ENCODE data around the gene CXCL9. TPM values are rescaled to one million over a fixed set of nuclear protein-coding genes. Genes with fewer than 3 reads are reported as not detected.

The CXCL9 gene
- total and polyA plus RNA-seq, 8 donors, result 0.25 to 4.3 (median 0.81) TPM; not detected in 2

DNA sequence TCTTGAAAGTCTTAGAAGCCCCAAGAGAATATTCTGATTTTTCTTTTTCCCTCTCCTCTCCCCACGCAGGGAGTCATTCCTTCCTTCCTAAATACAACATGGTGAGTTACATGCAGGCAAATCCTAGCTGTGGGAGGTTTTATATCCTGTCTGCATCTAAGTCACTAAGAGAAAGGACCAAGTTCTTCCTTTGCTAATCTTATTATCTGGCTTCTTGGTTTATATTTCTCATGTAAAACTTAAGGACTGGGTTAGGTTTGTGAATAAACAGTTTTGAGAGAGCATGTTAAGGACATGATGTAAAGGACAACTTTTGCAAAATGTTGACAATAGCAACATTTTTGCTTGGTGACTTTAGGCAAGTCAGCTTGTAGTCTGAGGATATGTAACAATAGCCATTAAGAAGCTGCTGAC lies 5.1 kb upstream of the CXCL9 start:
- 23 to 59% (median 50%) methylated on average over 1 of the region's 1 CpG for WGBS, 5 donors
- no peak for TF ChIP-seq POLR2A (IDR thresholded peaks at IDR 0.05)
- TF ChIP-seq EP300 (IDR thresholded peaks at IDR 0.05), result no peak
- no peak for TF ChIP-seq POLR2AphosphoS5 (IDR thresholded peaks at IDR 0.05)
- TF ChIP-seq, protein P1, sequence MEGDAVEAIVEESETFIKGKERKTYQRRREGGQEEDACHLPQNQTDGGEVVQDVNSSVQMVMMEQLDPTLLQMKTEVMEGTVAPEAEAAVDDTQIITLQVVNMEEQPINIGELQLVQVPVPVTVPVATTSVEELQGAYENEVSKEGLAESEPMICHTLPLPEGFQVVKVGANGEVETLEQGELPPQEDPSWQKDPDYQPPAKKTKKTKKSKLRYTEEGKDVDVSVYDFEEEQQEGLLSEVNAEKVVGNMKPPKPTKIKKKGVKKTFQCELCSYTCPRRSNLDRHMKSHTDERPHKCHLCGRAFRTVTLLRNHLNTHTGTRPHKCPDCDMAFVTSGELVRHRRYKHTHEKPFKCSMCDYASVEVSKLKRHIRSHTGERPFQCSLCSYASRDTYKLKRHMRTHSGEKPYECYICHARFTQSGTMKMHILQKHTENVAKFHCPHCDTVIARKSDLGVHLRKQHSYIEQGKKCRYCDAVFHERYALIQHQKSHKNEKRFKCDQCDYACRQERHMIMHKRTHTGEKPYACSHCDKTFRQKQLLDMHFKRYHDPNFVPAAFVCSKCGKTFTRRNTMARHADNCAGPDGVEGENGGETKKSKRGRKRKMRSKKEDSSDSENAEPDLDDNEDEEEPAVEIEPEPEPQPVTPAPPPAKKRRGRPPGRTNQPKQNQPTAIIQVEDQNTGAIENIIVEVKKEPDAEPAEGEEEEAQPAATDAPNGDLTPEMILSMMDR (IDR thresholded peaks at IDR 0.05), result no peak
- no peaks in the 10 kb centered on the region for H3K9me3 ChIP-seq
- no peak overlapping the region for H3K4me3 ChIP-seq
- intact Hi-C loops (cut with DNase I; ENCODE audit: low total_unique reads), result no loop called here
- H3K4me1 ChIP-seq, result peaks cover 0 to 16% (median 8%) of the 10 kb centered on the region in 4 donors
- DNase-seq, result no peak
- peak overlapping the region in 4 of 5 donors; percentile 52 to 72 (median 69) for H3K27ac ChIP-seq
- H3K27me3 ChIP-seq, result no peaks in the 10 kb centered on the region
- H3K36me3 ChIP-seq, result no peaks in the 10 kb centered on the region

DNA sequence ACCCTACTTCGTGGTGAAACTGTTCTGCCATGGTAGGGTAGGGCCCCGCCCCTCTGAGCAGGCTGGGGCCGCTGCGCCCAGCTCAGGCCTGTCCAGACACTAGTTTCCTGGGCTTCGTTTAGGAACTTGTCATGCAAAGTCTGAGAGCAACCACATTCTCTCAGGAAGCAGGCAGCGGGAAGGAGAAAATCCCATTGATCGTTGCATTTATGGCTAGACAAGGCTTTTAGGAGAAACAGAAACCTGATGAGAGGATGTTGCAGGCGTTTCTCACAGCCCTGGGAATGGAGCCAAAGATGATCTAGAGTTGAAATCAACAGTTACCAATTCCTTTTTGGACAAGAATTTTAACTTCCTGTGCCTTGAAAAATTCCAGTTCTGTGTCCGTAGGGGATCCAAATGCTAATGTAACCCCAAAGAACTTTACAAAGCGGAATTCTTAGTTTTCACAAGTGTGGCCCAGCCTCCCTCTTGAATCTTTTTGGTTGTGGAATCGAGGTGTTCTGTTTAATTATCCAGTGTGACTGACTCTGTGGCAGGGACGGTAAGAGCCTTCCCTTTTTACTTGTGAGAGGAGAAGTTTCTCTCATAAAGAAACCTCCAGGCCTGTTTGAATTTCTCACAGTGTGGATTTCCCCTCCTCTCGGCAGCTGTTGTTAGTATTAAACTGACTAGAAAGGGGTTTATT lies 4.5 kb upstream of the CXCL9 start:
- DNase-seq, result peak in 1 of 2 donors; percentile 85
- H3K4me3 ChIP-seq, result peak overlapping the region in 2 of 4 donors; percentile 2 to 11
- H3K36me3 ChIP-seq, result no peaks in the 10 kb centered on the region
- 46 to 65% (median 53%) methylated on average over 13 of the region's 13 CpGs for WGBS, 5 donors
- peak overlapping the region; percentile 25 to 72 (median 66) for H3K27ac ChIP-seq
- no peaks in the 10 kb centered on the region for H3K9me3 ChIP-seq
- peaks cover 0 to 16% (median 8%) of the 10 kb centered on the region in 4 donors for H3K4me1 ChIP-seq
- TF ChIP-seq EP300 (IDR thresholded peaks at IDR 0.05) (no peak), POLR2A (IDR thresholded peaks at IDR 0.05) (no peak), POLR2AphosphoS5 (IDR thresholded peaks at IDR 0.05) (no peak)
- TF ChIP-seq, protein P1 (IDR thresholded peaks at IDR 0.05), result no peak
- intact Hi-C loops (cut with DNase I; ENCODE audit: low total_unique reads), result no loop called here
- no peaks in the 10 kb centered on the region for H3K27me3 ChIP-seq

DNA sequence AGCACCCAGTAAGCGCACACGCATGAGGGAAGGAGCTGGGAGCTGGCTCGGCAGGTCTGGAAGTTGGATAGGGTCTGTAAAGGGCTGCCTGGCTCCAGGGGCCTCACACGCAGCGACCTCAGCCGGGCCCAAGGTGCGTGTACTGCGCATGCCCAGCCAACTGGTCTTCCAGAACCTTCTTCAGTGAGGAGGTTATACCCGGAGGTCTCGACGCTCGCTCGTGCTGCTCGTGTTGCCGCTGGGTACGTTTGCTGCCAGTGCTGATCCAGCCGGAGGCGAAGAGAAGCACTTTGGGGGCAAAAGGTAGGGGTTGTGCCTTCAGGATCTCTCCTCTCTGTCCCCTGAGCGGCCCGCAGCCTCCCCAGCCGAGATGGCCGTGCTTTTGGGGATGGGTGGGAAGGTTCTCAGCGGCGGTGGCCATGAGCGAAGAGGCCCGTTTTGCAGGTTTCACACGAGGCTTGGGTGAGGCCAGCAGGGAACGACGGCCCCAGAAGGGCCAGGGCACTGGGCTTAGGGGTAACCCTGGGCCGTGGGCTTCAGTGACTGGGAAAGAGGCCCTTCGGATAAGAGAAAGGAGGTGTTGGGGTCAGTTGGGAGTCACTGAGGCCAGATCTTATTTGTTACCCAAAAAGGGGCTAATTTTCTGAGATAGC lies 3.8 kb upstream of the CXCL9 start:
- no peak for DNase-seq
- TF ChIP-seq POLR2A (IDR thresholded peaks at IDR 0.05), result no peak
- TF ChIP-seq POLR2AphosphoS5 (IDR thresholded peaks at IDR 0.05), result no peak
- TF ChIP-seq, protein P1 (IDR thresholded peaks at IDR 0.05), result no peak
- TF ChIP-seq EP300 (IDR thresholded peaks at IDR 0.05), result no peak
- Histone ChIP-seq H3K4me1 (peaks cover 0 to 16% (median 8%) of the 10 kb centered on the region in 4 donors), H3K27me3 (no peaks in the 10 kb centered on the region), H3K36me3 (no peaks in the 10 kb centered on the region), H3K27ac (peak overlapping the region; percentile 25 to 72 (median 66)), H3K4me3 (peak overlapping the region in 1 of 4 donors; percentile 11), H3K9me3 (no peaks in the 10 kb centered on the region)
- intact Hi-C loops (cut with DNase I; ENCODE audit: low total_unique reads), result no loop called here
- 94 to 97% (median 96%) methylated on average over 25 to 31 of the region's 31 CpGs for WGBS, 5 donors

DNA sequence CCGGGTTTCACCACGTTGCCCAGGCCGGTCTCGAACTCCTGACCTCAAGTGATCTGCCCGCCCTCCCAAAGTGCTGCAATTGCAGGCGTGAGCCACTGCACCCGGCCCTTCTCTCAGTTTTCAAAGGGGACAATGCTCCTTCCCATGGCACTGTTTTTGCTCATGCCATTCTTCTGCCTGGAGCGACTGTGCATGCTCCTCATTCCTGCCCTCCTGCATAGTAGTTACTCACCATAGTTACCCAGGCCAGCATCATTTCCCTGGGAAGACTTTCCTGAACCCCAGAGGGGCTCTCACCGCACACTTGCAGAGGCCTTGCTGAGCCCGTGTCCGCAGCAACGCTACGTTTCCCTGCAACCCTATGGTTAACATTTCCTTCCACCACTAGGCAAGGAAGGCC lies 3.3 kb upstream of the CXCL9 start:
- Histone ChIP-seq H3K4me3 (no peak overlapping the region), H3K27me3 (no peaks in the 10 kb centered on the region), H3K4me1 (peaks cover 0 to 16% (median 8%) of the 10 kb centered on the region in 4 donors), H3K9me3 (no peaks in the 10 kb centered on the region), H3K36me3 (no peaks in the 10 kb centered on the region), H3K27ac (no peak overlapping the region)
- DNase-seq, result no peak
- intact Hi-C loops (cut with DNase I; ENCODE audit: low total_unique reads), result no loop called here
- WGBS, 5 donors, result 95 to 96% (median 95%) methylated on average over 13 of the region's 13 CpGs
- TF ChIP-seq POLR2AphosphoS5 (IDR thresholded peaks at IDR 0.05), result no peak
- TF ChIP-seq EP300 (IDR thresholded peaks at IDR 0.05), result no peak
- no peak for TF ChIP-seq POLR2A (IDR thresholded peaks at IDR 0.05)
- TF ChIP-seq, protein P1 (IDR thresholded peaks at IDR 0.05), result no peak

All from stomach (tissue), 9 donors.